Fibroblast of pulmonary artery (primary cell): Measurements from ENCODE around the gene MMP27.

Experiments
- DNase-seq: peaks from one replicate; pipeline ENCODE4 v3.0.0-alpha.2; 2010; ENCODE audit warnings: low read depth
- H3K4me3 ChIP-seq: replicated peaks from 2 replicates; pipeline ENCODE4 v1.5.1; 2011; ENCODE audit warnings: low read depth, mild to moderate bottlenecking, control low read depth, low read length, moderate library complexity
- TF ChIP-seq, protein P1 (sequence below): IDR thresholded peaks from 2 replicates; pipeline ENCODE4 v1.5.1; 2011; ENCODE audit warnings: mild to moderate bottlenecking, control low read depth, low read length, inconsistent platforms; ENCODE audit errors: missing control alignments

The MMP27 gene

DNA sequence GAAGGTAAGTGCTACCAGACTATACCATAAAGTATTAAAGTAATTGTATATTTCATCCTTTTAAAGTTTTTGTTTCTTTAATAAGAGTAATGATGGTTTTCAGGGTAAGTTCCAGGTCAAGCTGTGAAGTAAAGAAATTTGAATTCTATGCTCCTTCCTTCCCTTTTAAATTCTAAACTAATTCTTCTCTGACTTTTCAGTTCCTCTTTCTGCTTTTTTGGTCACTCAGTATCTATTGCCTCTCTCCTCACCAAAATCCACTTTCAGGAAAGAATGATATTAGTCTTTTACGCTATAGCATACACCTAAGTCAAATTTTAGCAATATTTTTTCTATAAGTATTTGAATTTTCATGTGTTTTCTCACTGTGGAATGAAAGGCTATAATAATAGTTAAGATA, 11.0 kb upstream of the MMP27 start:
- no peak for DNase-seq
- H3K4me3 ChIP-seq = no peak overlapping the region
- TF ChIP-seq, protein P1, sequence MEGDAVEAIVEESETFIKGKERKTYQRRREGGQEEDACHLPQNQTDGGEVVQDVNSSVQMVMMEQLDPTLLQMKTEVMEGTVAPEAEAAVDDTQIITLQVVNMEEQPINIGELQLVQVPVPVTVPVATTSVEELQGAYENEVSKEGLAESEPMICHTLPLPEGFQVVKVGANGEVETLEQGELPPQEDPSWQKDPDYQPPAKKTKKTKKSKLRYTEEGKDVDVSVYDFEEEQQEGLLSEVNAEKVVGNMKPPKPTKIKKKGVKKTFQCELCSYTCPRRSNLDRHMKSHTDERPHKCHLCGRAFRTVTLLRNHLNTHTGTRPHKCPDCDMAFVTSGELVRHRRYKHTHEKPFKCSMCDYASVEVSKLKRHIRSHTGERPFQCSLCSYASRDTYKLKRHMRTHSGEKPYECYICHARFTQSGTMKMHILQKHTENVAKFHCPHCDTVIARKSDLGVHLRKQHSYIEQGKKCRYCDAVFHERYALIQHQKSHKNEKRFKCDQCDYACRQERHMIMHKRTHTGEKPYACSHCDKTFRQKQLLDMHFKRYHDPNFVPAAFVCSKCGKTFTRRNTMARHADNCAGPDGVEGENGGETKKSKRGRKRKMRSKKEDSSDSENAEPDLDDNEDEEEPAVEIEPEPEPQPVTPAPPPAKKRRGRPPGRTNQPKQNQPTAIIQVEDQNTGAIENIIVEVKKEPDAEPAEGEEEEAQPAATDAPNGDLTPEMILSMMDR = no peak

DNA sequence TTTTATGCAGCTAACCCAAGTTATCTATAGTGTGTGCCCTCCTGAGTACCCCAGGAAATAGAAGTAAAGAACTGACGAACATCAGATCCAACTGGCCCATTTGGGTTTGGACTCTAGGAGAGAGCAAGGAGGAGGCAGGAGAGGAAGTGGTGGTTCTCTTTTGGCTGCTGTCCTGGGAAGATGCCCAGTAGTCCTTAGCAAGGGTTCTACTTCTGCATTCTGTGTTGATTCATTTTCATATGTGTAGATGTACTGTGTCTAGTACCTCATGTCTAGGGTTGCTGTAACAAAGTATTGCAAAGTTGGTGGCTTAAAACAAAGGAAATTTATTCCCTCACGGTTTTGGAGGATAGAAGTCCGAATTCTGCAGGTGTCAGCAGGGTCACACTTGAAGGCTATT, 6.6 kb upstream of the MMP27 start:
- TF ChIP-seq, protein P1 = no peak
- H3K4me3 ChIP-seq = no peak overlapping the region
- no peak for DNase-seq

DNA sequence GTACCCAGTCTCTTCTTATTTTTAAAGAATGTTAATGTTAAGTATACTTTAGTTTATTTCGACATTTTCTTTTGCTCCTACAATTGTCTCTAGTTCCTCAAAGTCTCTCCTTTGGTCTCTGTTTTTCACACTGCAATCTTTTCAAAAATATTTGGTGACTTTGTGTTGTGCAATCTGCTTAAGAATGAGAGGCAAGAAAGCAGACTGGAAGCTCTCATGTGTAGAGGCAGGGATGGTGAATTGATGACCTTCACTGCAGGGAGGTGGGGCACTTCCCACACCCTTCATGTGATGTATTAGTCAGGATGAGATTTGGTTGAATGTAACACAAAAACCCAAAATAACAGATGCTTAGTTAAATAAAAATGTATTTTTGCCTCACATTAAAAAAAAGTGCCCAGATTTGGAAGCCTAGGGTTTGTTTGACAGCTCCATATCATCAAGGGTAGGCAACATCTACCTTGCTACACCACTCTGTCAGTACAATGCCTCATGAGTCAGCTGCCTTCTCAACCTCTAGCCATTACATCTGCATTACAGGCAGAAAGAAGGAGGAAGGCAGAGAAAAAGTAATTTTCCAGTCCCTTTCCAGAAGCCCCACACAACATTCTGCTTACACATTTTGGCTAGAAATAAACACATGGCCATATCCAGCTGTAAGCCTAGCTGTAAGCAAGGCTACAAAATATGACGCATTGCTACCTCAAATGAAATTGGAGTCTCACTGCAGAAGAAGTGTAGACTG, 3.8 kb upstream of the MMP27 start:
- TF ChIP-seq, protein P1 = no peak
- DNase-seq = no peak
- no peak overlapping the region for H3K4me3 ChIP-seq

DNA sequence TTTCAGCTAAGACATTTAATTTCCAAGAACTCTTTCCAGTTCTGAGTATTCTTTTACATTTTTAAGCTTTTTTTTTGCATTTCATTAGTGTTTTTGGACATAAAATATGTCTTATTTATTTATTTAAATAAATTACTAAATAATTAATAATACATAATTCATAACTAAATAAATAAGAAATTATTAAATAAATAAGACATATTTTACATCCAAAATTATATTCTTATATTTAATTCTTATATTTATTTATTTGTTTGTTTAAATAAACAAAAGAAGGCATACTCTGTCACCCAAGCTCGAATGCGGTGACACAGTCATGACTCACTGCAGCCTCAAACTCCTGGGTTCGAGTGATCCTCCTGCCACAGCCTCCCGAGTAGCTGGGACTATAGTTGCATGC, 3.1 kb upstream of the MMP27 start:
- TF ChIP-seq, protein P1 = no peak
- DNase-seq = no peak
- H3K4me3 ChIP-seq = no peak overlapping the region

DNA sequence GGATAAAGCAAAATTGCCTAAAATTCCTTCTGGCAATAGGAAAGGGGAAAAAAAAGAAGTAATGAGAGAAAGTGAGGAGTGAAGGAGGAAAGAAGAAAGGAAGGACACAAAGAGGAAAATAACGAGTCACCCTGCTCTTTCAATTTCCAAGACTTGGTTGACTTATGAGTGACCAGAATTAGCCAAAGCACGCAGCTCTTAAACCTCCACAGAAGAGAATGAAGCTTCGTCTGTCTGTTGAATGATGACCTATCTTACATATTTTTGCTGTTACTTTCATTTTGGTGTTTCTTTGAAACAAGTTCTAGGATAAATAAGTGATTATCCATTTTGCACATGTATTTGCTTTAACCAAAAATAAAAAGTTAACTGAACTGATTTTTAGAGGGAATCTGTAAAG, 728 bp downstream of the MMP27 start:
- DNase-seq = no peak
- H3K4me3 ChIP-seq = no peak overlapping the region
- TF ChIP-seq, protein P1 = no peak

DNA sequence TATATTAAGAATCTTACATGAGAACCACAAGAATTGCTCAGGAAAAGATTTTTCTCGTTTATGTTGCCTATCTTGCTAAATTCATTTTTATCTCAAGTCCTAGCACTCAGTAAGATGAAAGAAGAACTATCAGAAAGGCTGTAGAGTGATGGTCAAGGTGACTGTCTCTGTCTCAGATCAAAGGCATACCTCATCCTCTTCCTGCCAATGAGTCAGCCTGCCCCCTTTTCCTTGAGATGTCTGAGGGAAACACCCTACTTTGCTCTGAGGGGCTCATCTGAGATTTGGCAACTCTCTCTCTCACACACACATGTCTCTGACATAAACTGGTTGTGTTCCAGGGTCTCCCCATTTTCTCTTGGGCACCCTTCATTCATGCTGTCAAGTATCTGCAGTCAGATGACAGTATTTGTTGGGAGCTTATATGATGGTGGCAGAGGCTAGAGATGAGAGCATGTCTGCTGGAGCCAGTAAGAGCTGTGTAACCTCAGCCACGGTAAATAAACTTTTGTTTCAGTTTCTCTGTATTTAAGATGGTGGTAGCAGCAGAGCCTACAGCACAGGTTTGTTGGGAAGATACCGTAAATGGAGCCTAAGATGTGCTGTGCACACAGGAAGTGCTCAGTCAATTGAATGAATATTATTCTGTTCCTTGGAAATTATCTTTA, 1.6 kb downstream of the MMP27 start:
- no peak for DNase-seq
- no peak overlapping the region for H3K4me3 ChIP-seq
- TF ChIP-seq, protein P1 = no peak
